SU-DHL-6 (cell line): ENCODE results near the gene TMEM131.

Source experiments
- H2AFZ ChIP-seq: fragments of 200-600 bp; sonication (generic); 2 replicates; pipeline ENCODE4 v1.6.1; 2014; ENCODE audit warnings: low read depth, mild to moderate bottlenecking, moderate library complexity, mixed read lengths, antibody characterized with exemption, low read length; ENCODE audit not compliant: severe bottlenecking
- H3F3A ChIP-seq: fragments of 200-600 bp; shearing (Covaris generic); 2 replicates; pipeline ENCODE4 v1.6.0; 2016; ENCODE audit warnings: antibody characterized with exemption, mild to moderate bottlenecking; ENCODE audit not compliant: insufficient read depth
- H3K27ac ChIP-seq: fragments of 200-600 bp; sonication (generic); 2 replicates; pipeline ENCODE4 v1.5.1; 2016; ENCODE audit warnings: low read depth, mild to moderate bottlenecking, low read length, moderate library complexity, mixed read lengths
- H3K27me3 ChIP-seq: fragments of 200-600 bp; sonication (generic), shearing (Covaris generic); 2 replicates; pipeline ENCODE4 v1.6.0; 2014; ENCODE audit warnings: mild to moderate bottlenecking, low read length
- H3K36me3 ChIP-seq: fragments of 200-600 bp; sonication (generic); 2 replicates; pipeline ENCODE4 v1.6.1; 2014; ENCODE audit warnings: mild to moderate bottlenecking, low read length, mixed read lengths
- H3K4me2 ChIP-seq: fragments of 300-600, 200-600 bp; shearing (Covaris generic), sonication (generic); 2 replicates; pipeline ENCODE4 v1.6.0; 2014; ENCODE audit warnings: low read length, low read depth, mild to moderate bottlenecking; ENCODE audit not compliant: poor library complexity, severe bottlenecking
- H3K4me3 ChIP-seq: fragments of 200-600 bp; sonication (generic); 2 replicates; pipeline ENCODE4 v1.5.1; 2014; ENCODE audit warnings: antibody characterized with exemption, low read length, mild to moderate bottlenecking, mixed read lengths; ENCODE audit not compliant: insufficient read depth, poor library complexity, severe bottlenecking
- H3K79me2 ChIP-seq: fragments of 200-600 bp; sonication (generic); 2 replicates; pipeline ENCODE4 v1.6.1; 2014; ENCODE audit warnings: mild to moderate bottlenecking, low read length, moderate library complexity; ENCODE audit not compliant: insufficient read depth
- H3K9ac ChIP-seq: fragments of 200-600 bp; sonication (generic); 2 replicates; pipeline ENCODE4 v1.7.0; 2014; ENCODE audit warnings: mild to moderate bottlenecking, low read length
- H3K9me2 ChIP-seq: fragments of 200-600 bp; sonication (generic); replicated peaks from 2 replicates; pipeline ENCODE4 v1.6.1; 2014; ENCODE audit warnings: low read length; ENCODE audit not compliant: insufficient read depth
- H3K9me3 ChIP-seq: fragments of 200-600 bp; sonication (generic); 2 replicates; pipeline ENCODE4 v1.6.1; 2014; ENCODE audit warnings: low read length, mixed read lengths; ENCODE audit not compliant: insufficient read depth
- H4K20me1 ChIP-seq: fragments of 200-600 bp; sonication (generic); 2 replicates; pipeline ENCODE4 v1.6.1; 2014; ENCODE audit warnings: low read depth, mild to moderate bottlenecking, antibody characterized with exemption, low read length, moderate library complexity, mixed read lengths
- EZH2phosphoT487 ChIP-seq: fragments of 200-600 bp; sonication (generic), shearing (Covaris generic); conservative IDR thresholded peaks from 2 replicates; pipeline ENCODE4 v1.6.1; 2018; ENCODE audit warnings: mild to moderate bottlenecking, antibody characterized with exemption, low read length, moderate library complexity, mixed read lengths
- TF ChIP-seq, protein P1 (sequence below): fragments of 200-600 bp; sonication (generic); IDR thresholded peaks from one replicate; pipeline ENCODE4 v1.5.1; 2017; ENCODE audit warnings: antibody characterized with exemption, mild to moderate bottlenecking, low read length, moderate library complexity; ENCODE audit not compliant: insufficient read depth, poor library complexity, severe bottlenecking

The TMEM131 gene

GRCh38 chr2:98036349-98037000 is 40.7 kb upstream of the TMEM131 start:
- no peak overlapping the region for H3K4me2 ChIP-seq
- TF ChIP-seq, protein P1, sequence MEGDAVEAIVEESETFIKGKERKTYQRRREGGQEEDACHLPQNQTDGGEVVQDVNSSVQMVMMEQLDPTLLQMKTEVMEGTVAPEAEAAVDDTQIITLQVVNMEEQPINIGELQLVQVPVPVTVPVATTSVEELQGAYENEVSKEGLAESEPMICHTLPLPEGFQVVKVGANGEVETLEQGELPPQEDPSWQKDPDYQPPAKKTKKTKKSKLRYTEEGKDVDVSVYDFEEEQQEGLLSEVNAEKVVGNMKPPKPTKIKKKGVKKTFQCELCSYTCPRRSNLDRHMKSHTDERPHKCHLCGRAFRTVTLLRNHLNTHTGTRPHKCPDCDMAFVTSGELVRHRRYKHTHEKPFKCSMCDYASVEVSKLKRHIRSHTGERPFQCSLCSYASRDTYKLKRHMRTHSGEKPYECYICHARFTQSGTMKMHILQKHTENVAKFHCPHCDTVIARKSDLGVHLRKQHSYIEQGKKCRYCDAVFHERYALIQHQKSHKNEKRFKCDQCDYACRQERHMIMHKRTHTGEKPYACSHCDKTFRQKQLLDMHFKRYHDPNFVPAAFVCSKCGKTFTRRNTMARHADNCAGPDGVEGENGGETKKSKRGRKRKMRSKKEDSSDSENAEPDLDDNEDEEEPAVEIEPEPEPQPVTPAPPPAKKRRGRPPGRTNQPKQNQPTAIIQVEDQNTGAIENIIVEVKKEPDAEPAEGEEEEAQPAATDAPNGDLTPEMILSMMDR, result no peak
- no peak for TF ChIP-seq EZH2phosphoT487
- no peaks in the 10 kb centered on the region for H3K9me2 ChIP-seq
- H3F3A ChIP-seq, result no peaks in the 10 kb centered on the region
- no peak overlapping the region for H2AFZ ChIP-seq
- no peaks in the 10 kb centered on the region for H3K79me2 ChIP-seq
- H3K27ac ChIP-seq, result no peak overlapping the region
- no peaks in the 10 kb centered on the region for H3K9me3 ChIP-seq
- no peak overlapping the region for H3K4me3 ChIP-seq
- no peaks in the 10 kb centered on the region for H4K20me1 ChIP-seq
- H3K27me3 ChIP-seq, result no peaks in the 10 kb centered on the region
- no peak overlapping the region for H3K9ac ChIP-seq
- H3K36me3 ChIP-seq, result no peaks in the 10 kb centered on the region

GRCh38 chr2:98034745-98035144 is 39.0 kb upstream of the TMEM131 start:
- Histone ChIP-seq H3K9ac (no peak overlapping the region), H3K4me2 (no peak overlapping the region), H3K27me3 (no peaks in the 10 kb centered on the region), H3K27ac (no peak overlapping the region), H3F3A (no peaks in the 10 kb centered on the region), H3K4me3 (no peak overlapping the region), H3K36me3 (no peaks in the 10 kb centered on the region), H3K9me3 (no peaks in the 10 kb centered on the region), H3K79me2 (no peaks in the 10 kb centered on the region), H2AFZ (no peak overlapping the region), H4K20me1 (no peaks in the 10 kb centered on the region), H3K9me2 (no peaks in the 10 kb centered on the region)
- TF ChIP-seq EZH2phosphoT487, result no peak
- TF ChIP-seq, protein P1, result no peak

DNA sequence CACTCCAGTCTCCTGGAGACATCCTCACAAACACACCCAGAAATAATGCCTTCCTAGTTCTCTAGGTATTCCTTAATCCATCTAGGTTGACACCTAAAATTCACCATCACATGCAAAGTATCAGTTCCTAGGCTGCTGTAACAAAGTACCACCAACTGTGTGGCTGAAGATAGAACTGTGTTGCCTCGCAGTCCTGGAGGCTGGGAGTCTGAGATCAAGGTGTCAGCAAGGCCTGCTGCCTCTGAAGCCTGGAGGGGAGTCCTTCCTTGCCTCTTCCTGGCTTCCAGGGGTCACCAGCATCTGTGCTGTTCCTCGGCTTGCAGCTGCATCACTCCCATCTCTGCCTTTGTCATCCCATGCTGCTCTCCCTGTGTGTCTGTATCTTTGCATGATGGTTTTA is 36.3 kb upstream of the TMEM131 start:
- no peaks in the 10 kb centered on the region for H3K9me3 ChIP-seq
- no peaks in the 10 kb centered on the region for H3K79me2 ChIP-seq
- no peaks in the 10 kb centered on the region for H4K20me1 ChIP-seq
- TF ChIP-seq, protein P1, result no peak
- TF ChIP-seq EZH2phosphoT487, result no peak
- no peak overlapping the region for H3K4me3 ChIP-seq
- no peak overlapping the region for H3K9ac ChIP-seq
- no peaks in the 10 kb centered on the region for H3K9me2 ChIP-seq
- no peak overlapping the region for H3K4me2 ChIP-seq
- H3K36me3 ChIP-seq, result no peaks in the 10 kb centered on the region
- no peak overlapping the region for H2AFZ ChIP-seq
- no peaks in the 10 kb centered on the region for H3K27me3 ChIP-seq
- peaks cover 4% of the 10 kb centered on the region; the same call in 1 of the 2 replicates for H3F3A ChIP-seq
- no peak overlapping the region for H3K27ac ChIP-seq
